ENCODE measurements around the gene PIAS1.
"Not testable (repeated sequence)": the region's sequence is repeated elsewhere in the genome, so short reads cannot be mapped to it uniquely, and the experiment has no call there.

The PIAS1 gene

GRCh38 chr15:68053701-68054627 is at the start of gene PIAS1:
PIAS1 (plus strand) TSS chr15:68054315; CDS start chr15:68054327, 12 bp downstream.
- DNase-seq (ENCODE audit: low read depth, low spot score), result peak; percentile 77

GRCh38 chr15:68007642-68008041 is 46.5 kb upstream of the PIAS1 start:
- not testable (repeated sequence) for DNase-seq (ENCODE audit: low read depth, low spot score)

GRCh38 chr15:68010361-68011153 is 43.6 kb upstream of the PIAS1 start:
- DNase-seq (ENCODE audit: low read depth, low spot score), result no peak

- no peak for DNase-seq (ENCODE audit: low read depth, low spot score)
These were observed 41.2 kb upstream of the PIAS1 start for GRCh38 chr15:68012911-68013310.

- DNase-seq (ENCODE audit: low read depth, low spot score), result no peak
These were observed 39.9 kb upstream of the PIAS1 start for GRCh38 chr15:68014219-68014618.

- no peak for DNase-seq (ENCODE audit: low read depth, low spot score)
These were observed 38.9 kb upstream of the PIAS1 start for GRCh38 chr15:68015244-68015643.

- DNase-seq (ENCODE audit: low read depth, low spot score), result no peak
These were observed 36.9 kb upstream of the PIAS1 start for GRCh38 chr15:68017201-68017600.

GRCh38 chr15:68018797-68019444 is 35.2 kb upstream of the PIAS1 start:
- DNase-seq (ENCODE audit: low read depth, low spot score), result no peak

- DNase-seq (ENCODE audit: low read depth, low spot score), result no peak
These were observed 34.1 kb upstream of the PIAS1 start for GRCh38 chr15:68019814-68020525.

- no peak for DNase-seq (ENCODE audit: low read depth, low spot score)
These were observed 33.4 kb upstream of the PIAS1 start for GRCh38 chr15:68020685-68021084.

GRCh38 chr15:68022061-68022460 is 32.1 kb upstream of the PIAS1 start:
- no peak for DNase-seq (ENCODE audit: low read depth, low spot score)

GRCh38 chr15:68023307-68024101 is 30.6 kb upstream of the PIAS1 start:
- DNase-seq (ENCODE audit: low read depth, low spot score), result no peak

GRCh38 chr15:68025835-68026424 is 28.2 kb upstream of the PIAS1 start:
- DNase-seq (ENCODE audit: low read depth, low spot score), result no peak

- DNase-seq (ENCODE audit: low read depth, low spot score), result no peak
These were observed 26.7 kb upstream of the PIAS1 start for GRCh38 chr15:68027388-68027787.

- DNase-seq (ENCODE audit: low read depth, low spot score), result no peak
These were observed 25.8 kb upstream of the PIAS1 start for GRCh38 chr15:68028137-68028887.

- DNase-seq (ENCODE audit: low read depth, low spot score), result no peak
These were observed 25.3 kb upstream of the PIAS1 start for GRCh38 chr15:68028888-68029207.

- DNase-seq (ENCODE audit: low read depth, low spot score), result no peak
These were observed 24.2 kb upstream of the PIAS1 start for GRCh38 chr15:68029959-68030358.

GRCh38 chr15:68031404-68031803 is 22.7 kb upstream of the PIAS1 start:
- DNase-seq (ENCODE audit: low read depth, low spot score), result no peak

GRCh38 chr15:68032672-68033071 is 21.4 kb upstream of the PIAS1 start:
- DNase-seq (ENCODE audit: low read depth, low spot score), result no peak

GRCh38 chr15:68034081-68034480 is 20.0 kb upstream of the PIAS1 start:
- no peak for DNase-seq (ENCODE audit: low read depth, low spot score)

Measured in smooth muscle cell of the brain vasculature (primary cell).